GM06990 (cell line): ENCODE measurements around the gene TUBB.
A peak's percentile ranks its signal among the peaks of the same experiment; 100 is the strongest.

Experiments
- DNase-seq: peaks from one replicate; pipeline ENCODE4 v3.0.0-alpha.2; 2011; ENCODE audit not compliant: insufficient read length; ENCODE audit errors: extremely low read depth
- H3K27me3 ChIP-seq: replicated peaks from 2 replicates; pipeline ENCODE4 v1.6.0; 2011; ENCODE audit warnings: low read length; ENCODE audit not compliant: control insufficient read depth, insufficient read depth
- H3K36me3 ChIP-seq: 2 replicates; pipeline ENCODE4 v1.5.1; 2011; ENCODE audit warnings: low read length; ENCODE audit not compliant: control insufficient read depth, insufficient read depth
- H3K4me3 ChIP-seq: replicated peaks from 2 replicates; pipeline ENCODE4 v1.5.1; 2011; ENCODE audit warnings: low read depth, mild to moderate bottlenecking, control low read depth, low read length
- CTCF ChIP-seq: IDR thresholded peaks from 2 replicates; pipeline ENCODE4 v1.5.1; 2011; ENCODE audit warnings: low read length, control low read depth, mild to moderate bottlenecking, inconsistent platforms; ENCODE audit not compliant: insufficient read depth, poor library complexity, severe bottlenecking

Gene TUBB

GRCh38 chr6:30726506-30727413, 6.6 kb downstream of the TUBB start:
- no peak for TF ChIP-seq CTCF
- Histone ChIP-seq H3K4me3 (no peak overlapping the region), H3K36me3 (peaks cover 40% of the 10 kb centered on the region), H3K27me3 (no peaks in the 10 kb centered on the region)
- DNase-seq: no peak

GRCh38 chr6:30727920-30728553, 7.9 kb downstream of the TUBB start:
- no peak for TF ChIP-seq CTCF
- H3K4me3 ChIP-seq: no peak overlapping the region
- no peak for DNase-seq
- no peaks in the 10 kb centered on the region for H3K27me3 ChIP-seq
- peaks cover 36% of the 10 kb centered on the region for H3K36me3 ChIP-seq

- Histone ChIP-seq H3K4me3 (no peak overlapping the region), H3K27me3 (no peaks in the 10 kb centered on the region), H3K36me3 (peaks cover 17% of the 10 kb centered on the region)
- TF ChIP-seq CTCF: peak; percentile 88
- DNase-seq: peak; percentile 87
Observed at GRCh38 chr6:30730601-30731435, 10.7 kb downstream of the TUBB start.

- Histone ChIP-seq H3K27me3 (no peaks in the 10 kb centered on the region), H3K4me3 (no peak overlapping the region), H3K36me3 (peaks cover 14% of the 10 kb centered on the region)
- no peak for DNase-seq
- TF ChIP-seq CTCF: no peak
Observed at GRCh38 chr6:30732237-30732943, 12.2 kb downstream of the TUBB start.

GRCh38 chr6:30735668-30736314, 15.6 kb downstream of the TUBB start:
- H3K36me3 ChIP-seq: peaks cover 14% of the 10 kb centered on the region
- no peak overlapping the region for H3K4me3 ChIP-seq
- TF ChIP-seq CTCF: no peak
- DNase-seq: peak; percentile 65
- H3K27me3 ChIP-seq: no peaks in the 10 kb centered on the region
